ENCODE measurements around the gene SLC16A11. TPM values are rescaled to one million over a fixed set of nuclear protein-coding genes. Genes with fewer than 3 reads are reported as not detected.

Gene SLC16A11
- total RNA-seq, 1 experiment from 2014 or later, result 0.48 TPM

- no peak for TF ChIP-seq ZBTB43 (CRISPR knock-in tag; IDR thresholded peaks at IDR 0.05)
- TF ChIP-seq IRF1 (CRISPR knock-in tag; IDR thresholded peaks at IDR 0.05), result no peak
- no peak for TF ChIP-seq ZBTB21 (CRISPR knock-in tag; IDR thresholded peaks at IDR 0.05; ENCODE audit: borderline replicate concordance)
- no peak for TF ChIP-seq FOXP1 (CRISPR knock-in tag; IDR thresholded peaks at IDR 0.05; ENCODE audit: borderline replicate concordance)
These were observed 18.6 kb downstream of the SLC16A11 start (continued) for GRCh38 chr17:7025245-7025644.

GRCh38 chr17:7024402-7024785, 19.5 kb downstream of the SLC16A11 start:
- H3K9me3 Mint-ChIP-seq, result no peaks in the 10 kb centered on the region
- ATAC-seq (no peak), DNase-seq (ENCODE audit: low spot score) (no peak)
- ChIA-PET CTCF (interaction anchor here (0.8 to 3.2 kb wide), 10 partner anchors 11 to 171 kb away, joined by 3 to 34 read pairs (median 5); partner anchors contain the start of gene SLC16A13), POLR2A (interaction anchor here (0.8 to 1.5 kb wide), 2 partner anchors 11 to 18 kb away, joined by 3 to 10 read pairs; partner anchors contain the start of gene SLC16A13)
- no peak overlapping the region for H3K27ac Mint-ChIP-seq
- H3K4me3 Mint-ChIP-seq, result no peak overlapping the region
- TF ChIP-seq ZNF121 (CRISPR knock-in tag; IDR thresholded peaks at IDR 0.05), result no peak
- TF ChIP-seq MXD4 (CRISPR knock-in tag; IDR thresholded peaks at IDR 0.05; ENCODE audit: borderline replicate concordance), result no peak
- no peak for TF ChIP-seq NFATC4 (CRISPR knock-in tag; IDR thresholded peaks at IDR 0.05)
- no peak; the same call in 1 of the 2 replicates for TF ChIP-seq MAX (CRISPR knock-in tag; IDR thresholded peaks at IDR 0.05)
- TF ChIP-seq ZNF512 (CRISPR knock-in tag; IDR thresholded peaks at IDR 0.05; ENCODE audit: borderline replicate concordance), result no peak
- no peak for TF ChIP-seq SP1 (CRISPR knock-in tag; conservative IDR thresholded peaks at IDR 0.05)
- TF ChIP-seq PREB (CRISPR knock-in tag; IDR thresholded peaks at IDR 0.05; ENCODE audit: borderline replicate concordance), result no peak
- TF ChIP-seq SMAD4 (CRISPR knock-in tag; IDR thresholded peaks at IDR 0.05), result no peak
- no peak for TF ChIP-seq USF2 (CRISPR knock-in tag; IDR thresholded peaks at IDR 0.05)
- TF ChIP-seq ZSCAN18 (CRISPR knock-in tag; IDR thresholded peaks at IDR 0.05), result no peak
- H3K36me3 Mint-ChIP-seq, result peaks cover 18% of the 10 kb centered on the region
- H3K4me1 Mint-ChIP-seq, result peaks cover 41% of the 10 kb centered on the region
- H3K27me3 Mint-ChIP-seq (ENCODE audit: low read depth), result peaks cover 49% of the 10 kb centered on the region
